GM18511 (cell line): ENCODE measurements around the gene STXBP5.

Experiments used
- ATAC-seq: cut with Tn5 transposase; IDR thresholded peaks from one replicate; pipeline ENCODE4 v1.9.1; 2021; ENCODE audit warnings: mild to moderate bottlenecking, moderate library complexity; ENCODE audit not compliant: unreplicated experiment

STXBP5 gene

DNA sequence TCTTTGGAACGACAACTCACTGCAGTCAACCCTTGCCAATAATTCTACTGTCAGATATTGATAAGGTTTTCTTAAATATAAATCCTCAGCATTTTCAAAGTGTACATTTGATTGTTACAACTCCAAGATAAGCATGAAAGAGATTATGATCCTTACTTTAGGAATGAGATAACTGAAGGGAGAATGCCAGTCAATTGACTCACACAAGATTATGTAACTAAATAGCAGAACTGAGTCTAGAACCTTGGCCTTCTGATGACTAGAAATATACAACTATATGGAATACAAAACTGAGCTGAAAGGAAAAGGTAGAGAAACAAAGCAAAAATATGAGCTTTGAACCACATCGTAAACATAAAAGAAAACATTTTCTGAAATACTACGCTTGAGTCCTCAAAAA lies 26.9 kb upstream of the STXBP5 start:
- ATAC-seq: no peak

GRCh38 chr6:147178355-147178754 lies 25.9 kb upstream of the STXBP5 start:
- no peak for ATAC-seq

DNA sequence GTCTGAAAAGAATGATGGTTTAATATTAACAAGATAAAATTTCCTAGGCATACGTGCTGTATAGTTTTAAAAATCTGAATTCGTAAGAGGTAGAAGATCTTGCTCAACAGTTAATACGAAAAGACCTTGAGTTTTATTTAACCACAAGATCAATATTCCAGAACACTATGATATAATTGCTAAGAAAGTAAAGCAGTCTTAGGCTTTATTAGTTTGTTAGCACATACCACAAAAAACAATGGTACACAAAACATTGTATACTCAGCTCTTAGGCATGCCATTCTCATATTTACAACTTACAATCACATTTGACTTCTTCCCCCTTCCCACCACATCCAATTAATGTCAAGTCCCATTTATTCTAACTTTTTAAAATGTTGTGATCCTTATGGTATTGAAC lies 24.4 kb upstream of the STXBP5 start:
- ATAC-seq: no peak

DNA sequence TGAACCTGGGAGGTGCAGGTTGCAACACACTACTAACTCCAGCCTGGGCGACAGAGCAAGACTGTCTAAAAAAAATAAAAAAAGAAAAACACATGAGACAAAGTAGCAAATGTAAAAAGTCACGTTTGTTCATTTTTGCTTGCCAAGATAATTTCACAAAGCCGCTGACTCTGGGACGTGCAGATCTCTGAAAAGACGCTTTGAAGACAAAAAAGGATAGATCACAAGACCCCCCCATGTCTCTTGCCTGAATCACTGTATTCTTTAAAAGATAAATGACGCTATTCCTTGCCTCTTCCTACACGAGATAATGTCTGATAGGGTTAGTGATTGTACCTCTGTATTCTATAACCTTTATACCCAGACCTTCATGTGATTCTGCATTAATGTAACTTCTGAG lies 23.3 kb upstream of the STXBP5 start:
- ATAC-seq: no peak

DNA sequence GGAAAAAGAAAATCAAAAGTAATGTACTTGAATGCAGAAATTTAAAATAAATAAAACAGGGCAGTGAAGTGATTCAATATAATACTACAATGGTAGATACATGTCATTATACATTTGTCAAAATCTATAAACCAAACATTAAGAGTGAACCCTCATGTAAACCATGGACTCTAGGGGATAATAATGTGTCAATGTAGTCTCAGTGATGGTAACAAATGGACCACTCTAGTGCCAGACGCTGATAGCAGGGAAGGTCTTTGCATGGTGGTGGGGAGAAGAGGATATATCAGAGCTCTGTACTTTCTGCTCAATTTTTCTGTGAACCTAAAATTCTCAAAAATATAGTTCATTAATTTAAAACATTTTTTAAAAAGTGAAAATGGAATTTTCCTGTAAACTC lies 19.8 kb upstream of the STXBP5 start:
- no peak for ATAC-seq

DNA sequence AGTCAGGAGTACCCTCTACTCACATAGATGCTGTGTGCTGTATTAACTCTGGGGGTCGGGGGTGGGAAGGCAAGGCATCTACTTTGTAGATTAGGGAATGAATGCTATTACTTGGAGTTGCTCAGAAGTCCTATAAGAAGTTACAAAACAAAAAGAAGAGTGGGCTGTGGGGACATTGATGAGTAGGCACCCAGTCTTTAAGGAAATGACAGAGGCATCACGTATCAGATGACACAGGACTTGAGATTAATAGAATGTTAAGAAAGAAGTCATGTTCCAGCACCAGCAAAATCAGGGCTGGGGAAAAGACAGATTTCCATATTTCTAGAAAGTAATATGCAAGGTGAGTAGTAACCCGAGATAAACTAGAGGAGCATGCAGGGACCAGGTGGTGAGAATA lies 19.0 kb upstream of the STXBP5 start:
- ATAC-seq: no peak

- no peak for ATAC-seq
Observed at GRCh38 chr6:147190556-147190955, 13.7 kb upstream of the STXBP5 start.

GRCh38 chr6:147192278-147192911 lies 11.8 kb upstream of the STXBP5 start:
- ATAC-seq: no peak

DNA sequence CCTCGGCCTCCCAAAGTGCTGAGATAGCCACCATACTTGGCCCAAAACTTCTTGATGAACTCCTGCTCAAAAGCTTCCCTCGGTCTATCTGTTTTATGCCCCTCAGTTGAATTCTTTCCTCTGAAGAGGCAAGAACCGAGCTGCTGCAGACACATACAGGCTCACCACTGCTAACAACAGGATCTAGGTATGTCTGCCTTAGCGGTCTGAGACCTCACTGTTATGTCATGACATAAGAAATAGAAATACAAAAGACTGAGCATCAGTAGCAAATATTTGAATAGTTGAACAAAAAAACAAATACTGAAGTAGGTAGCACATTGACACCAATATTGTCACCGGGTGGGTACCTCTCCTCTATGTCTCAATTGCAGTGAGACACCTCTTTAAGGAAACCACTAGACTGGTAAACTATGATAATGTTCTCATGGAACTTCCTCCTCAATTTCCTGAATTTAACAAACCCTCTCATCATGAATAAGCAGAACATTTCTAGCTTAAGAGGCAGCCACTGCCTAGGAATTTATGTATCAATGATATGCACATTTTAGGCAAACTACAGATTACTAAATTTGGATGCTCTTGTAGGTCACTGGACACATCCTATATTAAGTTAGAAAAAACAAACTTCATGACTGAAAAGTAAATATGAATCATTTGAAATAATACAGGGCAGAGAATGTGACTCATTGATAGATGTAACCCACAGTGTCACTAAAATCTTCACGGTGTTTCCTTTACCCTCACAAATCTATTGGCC lies 9.4 kb upstream of the STXBP5 start:
- no peak for ATAC-seq

GRCh38 chr6:147195510-147195909 lies 8.7 kb upstream of the STXBP5 start:
- no peak for ATAC-seq

- no peak for ATAC-seq
Observed at GRCh38 chr6:147195987-147196386, 8.2 kb upstream of the STXBP5 start.

- ATAC-seq: no peak
Observed at GRCh38 chr6:147200711-147201110, 3.5 kb upstream of the STXBP5 start.

- ATAC-seq: peak; percentile 9
Observed at GRCh38 chr6:147201885-147202515, 2.2 kb upstream of the STXBP5 start.

GRCh38 chr6:147202516-147203310 lies 1.5 kb upstream of the STXBP5 start:
- ATAC-seq: peak; percentile 80

- ATAC-seq: peak; percentile 57
Observed at GRCh38 chr6:147203311-147204059, 732 bp upstream of the STXBP5 start.

DNA sequence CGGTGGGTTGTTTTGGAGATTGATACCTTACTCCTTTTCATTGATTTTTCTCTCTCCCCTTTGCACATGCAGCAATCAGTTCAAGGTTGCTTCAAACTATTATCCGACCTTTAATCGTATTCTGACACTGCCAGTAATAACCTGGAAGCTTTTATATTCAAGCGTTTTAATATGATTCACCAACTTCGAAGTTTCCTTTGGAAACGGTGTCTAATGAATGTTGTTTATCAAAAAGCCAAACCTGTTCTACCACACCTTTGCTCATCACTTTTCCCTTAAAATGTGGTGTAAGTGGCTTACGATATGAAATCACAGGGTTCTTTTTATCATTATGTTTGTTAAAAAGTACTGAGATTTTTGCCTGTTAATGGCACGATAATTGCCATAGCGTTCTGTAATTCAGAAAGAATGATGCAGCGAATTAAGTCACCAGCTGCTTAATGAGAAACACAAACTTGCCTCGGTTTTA lies 660 bp downstream of the STXBP5 start:
- no peak for ATAC-seq

- ATAC-seq: no peak
Observed at GRCh38 chr6:147205690-147206600, 1.7 kb downstream of the STXBP5 start.

DNA sequence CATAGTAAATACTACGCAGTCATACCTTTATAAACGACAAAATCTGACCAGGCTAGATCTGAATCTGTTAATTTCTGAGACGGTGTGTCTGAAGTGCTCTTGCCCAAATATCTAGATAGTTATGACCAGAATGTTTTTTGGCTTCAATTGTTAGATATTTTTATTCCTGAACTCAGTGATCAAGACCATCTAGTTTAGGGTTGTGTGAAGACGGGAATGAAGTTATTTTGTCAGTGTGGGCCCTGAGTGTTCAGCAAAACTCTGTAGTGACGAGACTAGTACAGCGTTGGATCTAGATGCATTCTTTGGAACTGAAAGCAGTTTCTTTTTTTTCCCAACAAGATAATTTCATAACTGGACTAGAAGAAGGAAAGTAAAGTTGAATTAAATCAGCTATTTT lies 3.1 kb downstream of the STXBP5 start:
- no peak for ATAC-seq
